Measurements from ENCODE around the gene PAX6.

- TF ChIP-seq CTCF (conservative IDR thresholded peaks at IDR 0.05; ENCODE audit: low read depth, low read length) (no peak), EZH2 (IDR thresholded peaks at IDR 0.05; ENCODE audit: borderline replicate concordance, low read depth, low read length, poor library complexity, severe bottlenecking) (no peak)
These were observed 39.2 kb upstream of the PAX6 start for GRCh38 chr11:31850365-31850764.
